Measurements from ENCODE around the gene CST3.
"Not testable (repeated sequence)": the region's sequence is repeated elsewhere in the genome, so short reads cannot be mapped to it uniquely, and the experiment has no call there.

CST3 gene, protein sequence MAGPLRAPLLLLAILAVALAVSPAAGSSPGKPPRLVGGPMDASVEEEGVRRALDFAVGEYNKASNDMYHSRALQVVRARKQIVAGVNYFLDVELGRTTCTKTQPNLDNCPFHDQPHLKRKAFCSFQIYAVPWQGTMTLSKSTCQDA

DNA sequence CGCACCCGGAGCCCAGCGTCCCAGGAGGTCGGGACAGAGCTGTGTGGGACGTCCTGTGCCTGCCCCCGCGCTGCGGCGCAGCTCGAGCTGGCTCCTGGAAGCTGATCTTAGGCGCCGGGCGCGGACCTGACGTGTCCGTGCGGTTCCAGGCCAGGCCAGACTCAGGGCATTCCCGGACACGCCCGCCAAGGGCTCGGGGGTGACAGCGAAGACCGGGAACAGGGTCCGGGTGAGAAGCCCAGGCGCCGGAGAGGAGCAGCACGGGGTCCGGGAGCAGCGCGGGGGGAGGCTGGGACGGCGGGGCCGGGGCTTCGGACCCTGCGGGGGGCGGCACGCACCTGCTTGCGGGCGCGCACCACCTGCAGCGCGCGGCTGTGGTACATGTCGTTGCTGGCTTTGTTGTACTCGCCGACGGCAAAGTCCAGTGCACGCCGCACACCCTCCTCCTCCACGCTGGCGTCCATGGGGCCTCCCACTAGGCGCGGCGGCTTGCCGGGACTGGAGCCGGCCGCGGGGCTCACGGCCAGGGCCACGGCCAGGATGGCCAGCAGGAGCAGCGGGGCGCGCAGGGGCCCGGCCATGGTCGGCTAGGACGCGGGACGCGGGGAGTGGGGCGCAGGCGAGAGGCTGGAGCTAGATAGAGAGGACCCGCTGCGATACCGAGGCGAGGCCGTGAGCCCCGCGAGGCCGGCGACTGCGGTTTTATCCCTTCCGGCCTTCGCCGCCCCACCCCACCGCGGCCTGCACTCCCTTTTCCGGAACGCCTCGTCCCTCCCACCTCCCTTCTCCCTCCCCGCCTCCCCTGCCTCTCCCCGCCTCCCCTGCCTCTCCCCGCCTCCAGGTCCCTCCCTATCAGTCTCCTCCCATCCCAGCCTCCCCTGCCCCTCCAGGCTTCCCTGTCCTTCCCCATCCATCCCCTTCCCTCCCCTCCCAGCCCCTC is at the start of gene CST3:
Gene CST3 (minus strand): TSS at position 674 of the 940 bp plus-strand sequence. CDS start 93 bp downstream, at position 581.
- Mint-ChIP-seq H3K4me1 (peaks cover 11% of the 10 kb centered on the region), H3K27me3 (peaks cover 46% of the 10 kb centered on the region), H3K9me3 (no peaks in the 10 kb centered on the region), H3K4me3 (peak within 1 kb of the TSS; percentile 53 to 74), H3K27ac (peak within 1 kb of the TSS in 1 of 2 donors; percentile 29)
- ATAC-seq = peak; percentile 31
- DNase-seq = no peak

DNA sequence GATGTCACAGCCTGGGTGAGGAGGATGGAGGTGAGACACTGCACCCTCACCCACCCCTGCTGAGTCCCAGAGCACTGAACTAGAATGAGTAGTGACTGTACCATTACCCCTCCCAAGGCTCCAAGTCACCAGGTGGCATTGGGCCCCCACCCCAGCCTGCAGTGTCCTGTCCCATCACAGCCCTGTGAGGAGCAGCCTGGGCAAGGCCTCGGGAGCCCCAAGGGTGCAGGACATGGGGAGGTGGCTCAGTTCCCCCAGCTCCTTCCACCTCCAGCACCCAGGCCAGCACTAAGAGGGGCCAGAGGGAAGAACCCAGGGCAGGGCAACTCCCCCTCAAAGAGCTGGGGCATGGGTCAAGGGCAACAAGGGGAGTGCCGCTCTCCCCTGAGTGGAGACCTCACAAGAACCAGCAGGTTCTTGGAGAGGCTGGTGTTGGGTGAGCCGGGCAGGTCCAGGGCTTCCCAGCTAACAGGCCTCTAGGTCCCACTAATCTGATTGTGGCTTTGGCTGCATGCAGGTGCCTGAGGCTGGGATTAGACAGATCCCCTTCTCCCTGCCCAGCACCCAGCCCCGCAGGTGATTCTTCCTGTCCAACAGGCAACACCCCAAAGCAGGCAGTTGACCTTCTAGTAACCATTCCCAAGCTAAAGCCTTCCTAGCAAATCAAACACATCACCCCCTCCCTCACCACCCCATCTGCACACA is 48.4 kb upstream of the CST3 start:
- DNase-seq (no peak), ATAC-seq (peak; percentile 9)
- H3K4me1 Mint-ChIP-seq = no peaks in the 10 kb centered on the region
- no peaks in the 10 kb centered on the region for H3K9me3 Mint-ChIP-seq
- H3K27me3 Mint-ChIP-seq = peaks cover 8% of the 10 kb centered on the region
- no peak overlapping the region for H3K27ac Mint-ChIP-seq
- no peak overlapping the region for H3K4me3 Mint-ChIP-seq

DNA sequence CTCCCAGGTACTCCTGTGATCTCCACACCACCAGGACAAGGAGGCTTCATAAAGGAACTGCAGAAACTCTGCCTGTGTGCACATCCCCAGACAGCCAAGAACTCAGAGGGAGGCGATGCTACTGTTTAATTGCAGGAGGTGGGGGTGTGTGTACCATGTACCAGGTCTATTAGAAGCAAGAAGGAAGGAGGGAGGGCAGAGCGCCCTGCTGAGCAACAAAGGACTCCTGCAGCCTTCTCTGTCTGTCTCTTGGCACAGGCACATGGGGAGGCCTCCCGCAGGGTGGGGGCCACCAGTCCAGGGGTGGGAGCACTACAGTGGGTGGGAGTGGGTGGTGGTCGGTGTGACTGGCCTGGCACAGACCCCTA is 47.8 kb upstream of the CST3 start:
- not testable (repeated sequence) for H3K4me1 Mint-ChIP-seq, H3K4me3 Mint-ChIP-seq, DNase-seq, H3K9me3 Mint-ChIP-seq, H3K27ac Mint-ChIP-seq
- H3K27me3 Mint-ChIP-seq = peaks cover 11% of the 10 kb centered on the region
- ATAC-seq = peak; percentile 39

DNA sequence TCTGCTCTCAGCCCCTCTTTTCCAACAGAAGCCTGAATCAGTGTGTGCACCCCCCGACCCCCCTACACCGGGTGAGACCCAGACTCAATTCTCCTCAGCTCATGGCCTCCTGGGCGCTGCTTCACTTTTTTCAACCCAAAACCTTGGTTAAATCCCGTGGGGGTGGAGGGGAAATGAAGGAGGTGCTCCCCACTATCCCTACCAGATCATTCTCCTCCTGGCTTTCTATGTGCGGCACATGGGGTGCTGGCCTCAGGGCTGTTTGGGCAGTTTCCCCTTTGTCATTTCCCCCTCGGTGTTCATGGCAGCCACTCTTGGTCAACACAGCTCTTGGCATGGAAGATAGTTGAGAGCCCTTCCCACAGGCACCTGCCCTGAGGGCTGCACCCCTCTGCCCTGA is 46.5 kb upstream of the CST3 start:
- ATAC-seq = no peak
- Mint-ChIP-seq H3K27ac (no peak overlapping the region), H3K9me3 (no peaks in the 10 kb centered on the region), H3K27me3 (peaks cover 24% of the 10 kb centered on the region), H3K4me1 (no peaks in the 10 kb centered on the region), H3K4me3 (no peak overlapping the region)
- no peak for DNase-seq

DNA sequence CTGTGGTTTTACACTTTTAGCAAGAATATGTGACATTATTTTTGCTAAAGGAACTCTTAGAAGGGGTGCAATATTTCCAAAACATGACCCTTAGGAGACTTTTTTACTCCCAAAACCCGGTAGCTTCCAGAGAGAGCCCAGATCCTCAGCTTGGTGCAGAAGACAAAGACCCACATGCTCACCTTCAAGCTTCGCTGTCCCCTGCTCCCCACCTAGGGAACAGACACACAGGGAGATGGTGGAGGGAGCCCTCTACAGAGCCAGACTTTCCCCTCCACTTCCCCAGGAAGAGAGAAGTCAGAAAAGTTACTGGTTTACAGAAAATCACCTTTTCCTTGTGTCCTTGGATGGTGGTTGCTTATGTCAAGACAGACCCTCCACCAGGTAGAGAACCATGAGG is 46.1 kb upstream of the CST3 start:
- Mint-ChIP-seq H3K27me3 (peaks cover 28% of the 10 kb centered on the region), H3K27ac (no peak overlapping the region), H3K4me1 (no peaks in the 10 kb centered on the region), H3K9me3 (no peaks in the 10 kb centered on the region), H3K4me3 (no peak overlapping the region)
- DNase-seq (no peak), ATAC-seq (no peak)

DNA sequence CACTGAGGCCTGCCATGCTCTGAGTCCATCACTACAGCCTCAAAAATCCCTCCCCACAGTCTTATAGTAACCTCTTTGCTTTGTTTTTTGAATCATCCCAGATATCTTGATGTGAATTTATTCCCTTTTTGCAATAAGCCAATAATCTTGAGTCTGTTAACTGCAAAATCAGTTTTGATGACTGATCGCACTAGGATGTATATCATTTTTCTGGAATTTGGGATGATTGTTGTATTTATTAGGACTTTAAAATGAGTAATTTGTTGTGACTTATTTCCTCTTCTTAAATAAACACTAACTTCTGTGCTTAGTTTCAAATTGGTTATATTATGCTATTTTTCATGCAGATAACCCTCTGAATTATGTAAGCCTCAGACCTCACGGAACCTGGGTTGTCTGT is 45.5 kb upstream of the CST3 start:
- peaks cover 32% of the 10 kb centered on the region for H3K27me3 Mint-ChIP-seq

DNA sequence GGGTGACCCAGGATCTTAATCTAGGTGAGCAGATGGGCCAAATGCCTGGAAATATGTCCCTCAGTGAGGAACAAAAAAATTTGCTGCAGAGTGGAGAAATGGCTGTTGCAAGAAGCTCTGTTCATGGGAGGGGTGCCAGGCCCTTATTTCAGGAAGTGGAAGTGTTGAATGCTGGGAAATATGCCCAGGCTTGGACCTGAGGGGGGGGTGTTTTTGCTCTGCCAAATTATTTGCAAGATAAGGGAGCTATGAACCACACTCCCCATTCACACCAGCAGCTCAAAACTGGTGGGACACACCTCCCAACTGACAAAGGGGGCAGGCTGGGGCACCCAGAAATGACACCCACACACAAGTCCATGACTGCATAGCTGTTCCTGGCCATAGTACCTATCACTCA is 42.4 kb upstream of the CST3 start:
- Mint-ChIP-seq H3K27ac (no peak overlapping the region), H3K4me1 (no peaks in the 10 kb centered on the region), H3K4me3 (no peak overlapping the region), H3K9me3 (no peaks in the 10 kb centered on the region), H3K27me3 (peaks cover 37% of the 10 kb centered on the region)
- no peak for ATAC-seq
- no peak for DNase-seq

More for the DNA sequence above, 45.5 kb upstream of the CST3 start:
- ATAC-seq = no peak
- no peak for DNase-seq
- no peak overlapping the region for H3K27ac Mint-ChIP-seq
- no peaks in the 10 kb centered on the region for H3K9me3 Mint-ChIP-seq
- no peak overlapping the region for H3K4me3 Mint-ChIP-seq
- H3K4me1 Mint-ChIP-seq = no peaks in the 10 kb centered on the region

DNA sequence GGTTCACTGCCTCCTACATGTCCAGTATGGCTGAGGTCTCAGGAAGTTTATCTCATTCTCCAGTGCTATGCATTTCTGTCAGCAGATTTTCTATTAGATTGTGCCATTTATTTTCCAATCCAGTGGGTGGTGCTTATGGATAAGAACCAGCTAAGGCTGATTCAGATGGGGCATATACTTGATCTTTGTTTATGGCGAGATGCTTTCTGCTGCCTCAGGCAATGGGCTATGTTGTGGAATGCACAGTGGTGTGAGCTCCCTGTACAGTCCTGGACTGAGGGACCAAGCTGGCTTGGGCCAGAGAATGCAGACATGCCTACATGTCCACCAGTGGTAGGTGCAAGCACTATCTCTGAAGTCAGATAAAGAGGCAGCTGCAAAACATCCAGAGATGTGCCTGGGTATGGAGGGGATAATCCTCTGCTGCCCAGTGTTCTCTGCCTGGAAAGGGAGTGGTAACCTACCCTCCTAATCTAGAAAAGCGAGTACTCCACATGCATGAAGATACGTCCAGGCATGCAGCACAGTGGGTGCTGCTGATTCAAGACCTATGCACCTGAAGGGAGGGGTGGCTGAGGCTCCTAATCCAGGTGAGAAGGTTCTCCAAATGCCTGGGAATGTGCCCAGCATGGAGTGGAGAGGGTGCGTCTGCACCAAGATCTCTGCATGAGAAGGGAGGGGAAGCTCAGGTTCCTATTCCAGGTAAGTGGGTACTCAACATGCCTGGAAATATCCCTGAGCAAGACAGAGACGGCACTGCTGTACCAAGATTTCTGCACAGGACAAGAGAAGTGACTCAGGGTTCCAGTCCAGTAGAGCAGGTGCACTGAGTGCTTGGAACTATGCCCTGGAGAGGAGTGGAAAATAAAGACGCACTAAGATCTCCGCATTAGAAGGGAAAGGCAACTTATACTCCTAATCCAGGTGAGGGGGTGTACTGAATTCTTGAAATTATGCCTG is 41.7 kb upstream of the CST3 start:
- Mint-ChIP-seq H3K4me1 (no peaks in the 10 kb centered on the region), H3K4me3 (no peak overlapping the region), H3K9me3 (no peaks in the 10 kb centered on the region), H3K27me3 (peaks cover 35% of the 10 kb centered on the region), H3K27ac (no peak overlapping the region)
- ATAC-seq (no peak), DNase-seq (no peak)

DNA sequence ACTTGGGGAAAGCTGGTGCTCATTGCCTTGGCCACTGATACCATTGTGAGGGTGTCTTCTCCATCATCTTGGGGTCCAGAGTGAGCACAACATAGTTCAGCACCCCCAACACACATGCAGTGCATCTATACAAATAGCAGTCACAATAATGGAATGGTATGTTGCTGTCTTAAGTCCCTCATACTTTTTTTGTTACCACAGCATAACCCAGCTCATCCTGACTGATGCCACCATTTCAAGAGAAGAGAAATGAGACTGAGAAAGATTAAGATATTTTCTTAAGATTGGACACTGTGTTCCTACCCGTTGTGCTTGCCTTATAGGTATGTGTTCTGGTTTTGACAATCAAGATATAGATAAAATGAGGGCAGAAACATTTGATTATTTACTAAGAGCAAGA is 35.5 kb upstream of the CST3 start:
- H3K9me3 Mint-ChIP-seq = no peaks in the 10 kb centered on the region
- no peak for ATAC-seq
- no peaks in the 10 kb centered on the region for H3K4me1 Mint-ChIP-seq
- H3K4me3 Mint-ChIP-seq = no peak overlapping the region
- no peak overlapping the region for H3K27ac Mint-ChIP-seq
- H3K27me3 Mint-ChIP-seq = peaks cover 10% of the 10 kb centered on the region
- no peak for DNase-seq

DNA sequence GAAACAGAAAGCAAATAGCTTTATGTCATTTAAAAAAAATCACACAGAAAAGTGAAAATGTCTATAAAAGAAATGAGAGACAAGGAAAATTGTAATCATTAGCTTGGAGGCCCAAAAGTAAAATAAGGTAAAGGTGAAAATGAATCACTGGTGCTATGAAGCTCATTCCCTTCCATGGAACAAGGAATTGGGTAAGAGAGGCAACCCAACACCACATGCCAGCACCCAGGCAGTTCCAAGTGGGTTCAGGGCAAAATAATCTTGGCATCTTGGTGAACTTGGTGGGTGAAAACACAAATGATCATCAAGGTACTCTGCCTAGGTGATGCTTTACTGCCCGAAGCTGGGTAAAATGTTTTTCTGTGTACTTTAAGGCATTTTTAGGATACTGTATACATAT is 34.4 kb upstream of the CST3 start:
- Mint-ChIP-seq H3K27me3 (peaks cover 8% of the 10 kb centered on the region), H3K4me1 (no peaks in the 10 kb centered on the region), H3K4me3 (no peak overlapping the region), H3K9me3 (no peaks in the 10 kb centered on the region), H3K27ac (no peak overlapping the region)
- DNase-seq = no peak
- ATAC-seq = no peak

DNA sequence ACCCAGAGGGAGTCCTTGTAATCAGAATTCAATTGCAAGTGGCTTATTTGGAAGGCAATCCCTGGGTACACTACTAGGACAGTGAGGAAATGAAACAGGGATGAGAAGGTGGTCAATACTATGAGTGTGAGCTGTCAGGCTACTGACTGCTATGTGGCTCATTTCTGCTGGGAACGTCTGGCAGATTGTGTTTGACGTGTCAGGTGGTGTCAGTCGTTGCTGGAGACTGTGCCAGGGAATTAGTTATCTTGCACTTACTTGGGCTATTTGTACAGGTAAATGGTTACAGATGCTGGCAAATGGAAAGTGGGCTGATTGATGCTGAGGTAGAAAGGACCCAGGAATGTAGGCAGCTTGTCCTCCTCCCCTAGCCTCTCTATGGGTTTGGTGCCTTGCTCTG is 33.7 kb upstream of the CST3 start:
- H3K4me3 Mint-ChIP-seq = no peak overlapping the region

DNA sequence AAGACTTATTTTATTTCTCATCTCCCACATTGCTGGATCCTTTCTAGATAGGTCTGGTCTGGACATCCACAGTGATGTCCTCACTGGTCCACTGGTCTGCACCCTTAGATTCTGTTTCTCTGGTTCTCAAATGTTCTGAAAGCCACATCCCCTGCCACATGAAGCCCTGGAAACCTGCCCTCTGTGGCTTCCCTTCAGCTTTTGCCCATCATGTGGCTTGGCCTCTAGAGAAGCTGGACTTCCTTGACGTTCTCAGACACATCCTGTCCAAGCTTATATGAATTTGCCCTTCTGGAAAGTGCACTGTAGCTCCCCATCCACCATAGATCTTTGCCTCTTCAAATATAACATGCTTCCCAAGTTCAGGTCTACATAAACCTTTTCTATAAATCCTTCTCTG is 32.6 kb upstream of the CST3 start:
- no peaks in the 10 kb centered on the region for H3K9me3 Mint-ChIP-seq
- no peak for DNase-seq
- no peak overlapping the region for H3K27ac Mint-ChIP-seq
- H3K4me3 Mint-ChIP-seq = no peak overlapping the region
- H3K27me3 Mint-ChIP-seq = no peaks in the 10 kb centered on the region
- ATAC-seq = no peak
- no peaks in the 10 kb centered on the region for H3K4me1 Mint-ChIP-seq

More for the DNA sequence above, 33.7 kb upstream of the CST3 start:
- ATAC-seq = no peak
- no peaks in the 10 kb centered on the region for H3K4me1 Mint-ChIP-seq
- no peak for DNase-seq
- peaks cover 1% of the 10 kb centered on the region for H3K27me3 Mint-ChIP-seq
- no peaks in the 10 kb centered on the region for H3K9me3 Mint-ChIP-seq
- no peak overlapping the region for H3K27ac Mint-ChIP-seq

DNA sequence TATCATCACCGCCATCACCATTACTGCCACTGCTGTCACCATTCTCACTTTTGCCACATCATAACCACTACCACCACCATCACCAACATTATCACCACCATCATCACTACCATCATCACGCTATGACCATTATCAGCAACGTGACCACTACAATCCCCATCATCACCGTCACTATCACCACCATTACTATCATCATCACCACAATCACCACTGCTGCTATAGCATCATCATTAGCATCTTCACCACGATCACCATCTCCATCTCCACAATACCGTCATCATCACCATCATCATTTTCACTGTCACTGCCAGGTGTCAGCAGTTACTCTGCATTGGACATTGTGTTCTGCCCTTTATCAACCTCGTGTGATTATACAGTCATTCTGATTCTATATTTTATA is 32.1 kb upstream of the CST3 start:
- Mint-ChIP-seq H3K4me3 (no peak overlapping the region), H3K27me3 (no peaks in the 10 kb centered on the region), H3K9me3 (no peaks in the 10 kb centered on the region), H3K4me1 (no peaks in the 10 kb centered on the region), H3K27ac (no peak overlapping the region)
- ATAC-seq (no peak), DNase-seq (no peak)

DNA sequence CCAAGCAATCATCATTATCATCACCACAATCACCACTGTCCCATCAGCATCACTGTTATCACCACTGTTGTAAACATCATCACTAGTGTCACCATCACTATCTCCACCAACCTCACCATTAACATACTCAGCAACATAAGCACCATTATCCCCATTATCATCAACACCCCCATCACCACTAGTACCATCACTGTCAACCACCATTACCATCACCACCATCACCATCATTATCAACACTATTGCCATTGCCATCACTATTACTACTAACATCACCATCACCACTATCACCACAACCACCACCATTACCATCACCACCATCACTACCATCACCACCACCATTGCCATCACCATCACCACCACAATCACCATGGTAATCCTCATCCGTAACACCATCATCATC is 31.6 kb upstream of the CST3 start:
- DNase-seq (no peak), ATAC-seq (no peak)
- Mint-ChIP-seq H3K4me3 (no peak overlapping the region), H3K4me1 (no peaks in the 10 kb centered on the region), H3K27ac (no peak overlapping the region), H3K9me3 (no peaks in the 10 kb centered on the region), H3K27me3 (no peaks in the 10 kb centered on the region)

DNA sequence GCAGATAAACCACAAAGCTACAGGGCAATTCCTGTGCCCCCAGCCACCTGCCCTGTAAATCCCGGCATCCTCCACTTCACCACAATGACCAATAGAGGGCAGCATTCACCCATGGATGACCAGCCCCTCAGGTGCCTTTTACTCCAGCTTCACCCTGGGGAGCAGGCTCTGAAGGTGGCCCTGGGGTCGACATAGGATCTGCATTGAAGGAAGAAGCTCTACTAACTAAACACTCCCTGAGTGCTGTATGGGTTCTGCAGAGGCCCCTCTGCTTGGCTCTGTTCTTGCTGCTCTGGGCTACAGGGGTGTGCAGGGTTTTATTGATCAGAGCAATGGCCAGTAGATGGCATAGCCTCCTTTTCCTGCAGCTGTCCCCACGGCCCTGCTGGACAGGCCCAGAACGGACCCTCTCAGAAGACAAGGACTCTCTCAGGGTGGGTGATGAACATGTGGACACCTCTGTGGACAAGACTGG is 30.8 kb upstream of the CST3 start:
- no peak overlapping the region for H3K27ac Mint-ChIP-seq
- no peaks in the 10 kb centered on the region for H3K4me1 Mint-ChIP-seq
- no peaks in the 10 kb centered on the region for H3K9me3 Mint-ChIP-seq
- H3K4me3 Mint-ChIP-seq = no peak overlapping the region
- no peaks in the 10 kb centered on the region for H3K27me3 Mint-ChIP-seq
- ATAC-seq (peak; percentile 77), DNase-seq (peak; percentile 50 to 57)
